WTC11 (cell line): ENCODE data around the gene SH3BP2. TPM values are rescaled to one million over a fixed set of nuclear protein-coding genes. Genes with fewer than 3 reads are reported as not detected.
A peak's percentile ranks its signal among the peaks of the same experiment; 100 is the strongest.

Experiments used
- ATAC-seq: fragments of 200-7000 bp; cut with Tn5 transposase; 2 replicates; pipeline ENCODE4 v1.10.0; 2021; ENCODE audit warnings: mild to moderate bottlenecking, moderate library complexity
- CTCF ChIA-PET: fragments of 300-600 bp; sonication (Branson Sonifier 250); formaldehyde crosslinking; loops from one replicate; lab custom pipeline; 2021; ENCODE audit warnings: antibody characterized with exemption; lab: Charles Lee
- POLR2A ChIA-PET: fragments of 350-600 bp; sonication (Branson Sonifier 250); formaldehyde crosslinking; loops from one replicate; lab custom pipeline; 2021; ENCODE audit warnings: antibody characterized with exemption; lab: Charles Lee
- DNase-seq: peaks from one replicate; pipeline ENCODE4 v3.0.0; 2021; ENCODE audit warnings: low spot score
- H3K27ac Mint-ChIP-seq: 2 replicates; pipeline ENCODE4 v1.8.0; 2021; ENCODE audit warnings: mixed read lengths
- H3K27me3 Mint-ChIP-seq: 2 replicates; pipeline ENCODE4 v1.8.0; 2021; ENCODE audit warnings: low read depth, mild to moderate bottlenecking, moderate library complexity, mixed read lengths
- H3K36me3 Mint-ChIP-seq: 2 replicates; pipeline ENCODE4 v1.8.0; 2021; ENCODE audit warnings: mixed read lengths
- H3K4me1 Mint-ChIP-seq: 2 replicates; pipeline ENCODE4 v1.8.0; 2022; ENCODE audit warnings: mixed read lengths
- H3K4me3 Mint-ChIP-seq: 2 replicates; pipeline ENCODE4 v1.8.0; 2021; ENCODE audit warnings: mild to moderate bottlenecking, moderate library complexity, mixed read lengths
- H3K9me3 Mint-ChIP-seq: 2 replicates; pipeline ENCODE4 v1.8.0; 2021; ENCODE audit warnings: mixed read lengths
- CREB1 ChIP-seq: sonication (generic); formaldehyde crosslinking; IDR thresholded peaks from 2 replicates; pipeline ENCODE4 v1.8.0; 2023; ENCODE audit warnings: mild to moderate bottlenecking, missing genetic modification reagents
- CREM ChIP-seq: sonication (generic); formaldehyde crosslinking; IDR thresholded peaks from 2 replicates; pipeline ENCODE4 v1.8.1; 2022; ENCODE audit warnings: mild to moderate bottlenecking, missing genetic modification reagents, moderate library complexity
- EMX1 ChIP-seq: fragments of 250-450 bp; sonication (Bioruptor Pico); IDR thresholded peaks from 2 replicates; pipeline ENCODE4 v1.8.0; 2021; ENCODE audit warnings: mild to moderate bottlenecking
- ESRRA ChIP-seq: sonication (generic); formaldehyde crosslinking; IDR thresholded peaks from 2 replicates; pipeline ENCODE4 v1.8.1; 2022; ENCODE audit warnings: mild to moderate bottlenecking, missing genetic modification reagents, borderline replicate concordance
- HMGA2 ChIP-seq: fragments of 250-450 bp; sonication (Bioruptor Pico); IDR thresholded peaks from 2 replicates; pipeline ENCODE4 v1.4.0; 2021; ENCODE audit warnings: mild to moderate bottlenecking, moderate library complexity
- JAZF1 ChIP-seq: fragments of 250-450 bp; sonication (Bioruptor Pico); IDR thresholded peaks from 2 replicates; pipeline ENCODE4 v1.9.0; 2021; ENCODE audit warnings: moderate library complexity, mild to moderate bottlenecking, inconsistent platforms
- MYBL2 ChIP-seq: sonication (generic); formaldehyde crosslinking; IDR thresholded peaks from 2 replicates; pipeline ENCODE4 v1.8.1; 2023; ENCODE audit warnings: mild to moderate bottlenecking, moderate library complexity, missing genetic modification reagents
- PRRX2 ChIP-seq: fragments of 250-450 bp; sonication (Bioruptor Pico); IDR thresholded peaks from 2 replicates; pipeline ENCODE4 v1.8.0; 2021; ENCODE audit warnings: mild to moderate bottlenecking
- SOX15 ChIP-seq: fragments of 250-450 bp; sonication (Bioruptor Pico); IDR thresholded peaks from 2 replicates; pipeline ENCODE4 v1.9.0; 2021; ENCODE audit warnings: mild to moderate bottlenecking
- TEAD1 ChIP-seq: sonication (generic); formaldehyde crosslinking; IDR thresholded peaks from 2 replicates; pipeline ENCODE4 v1.8.0; 2022; ENCODE audit warnings: mild to moderate bottlenecking, missing genetic modification reagents
- TEAD4 ChIP-seq: sonication (generic); formaldehyde crosslinking; IDR thresholded peaks from 2 replicates; pipeline ENCODE4 v1.8.0; 2022; ENCODE audit warnings: mild to moderate bottlenecking, missing genetic modification reagents
- TP53 ChIP-seq: sonication (generic); formaldehyde crosslinking; IDR thresholded peaks from 2 replicates; pipeline ENCODE4 v1.8.1; 2023; ENCODE audit warnings: mild to moderate bottlenecking, missing genetic modification reagents
- ZBTB21 ChIP-seq: sonication (generic); formaldehyde crosslinking; IDR thresholded peaks from 2 replicates; pipeline ENCODE4 v1.8.1; 2023; ENCODE audit warnings: mild to moderate bottlenecking, missing genetic modification reagents, borderline replicate concordance
- ZNF219 ChIP-seq: sonication (generic); formaldehyde crosslinking; IDR thresholded peaks from 2 replicates; pipeline ENCODE4 v1.8.0; 2023; ENCODE audit warnings: missing genetic modification reagents, mild to moderate bottlenecking, borderline replicate concordance
- total RNA-seq: library from RNA; stranded (reverse); gene quantifications from 3 replicates; pipeline ENCODE4 v1.2.3, GENCODE V29; 2021
- TF ChIP-seq, protein P1 (sequence below): fragments of 250-450 bp; sonication (Bioruptor Pico); IDR thresholded peaks from 2 replicates; pipeline ENCODE4 v1.8.0; 2021; ENCODE audit warnings: mild to moderate bottlenecking
- TF ChIP-seq, protein P2 (sequence below): sonication (generic); formaldehyde crosslinking; IDR thresholded peaks from 2 replicates; pipeline ENCODE4 v1.8.0; 2022; ENCODE audit warnings: mild to moderate bottlenecking, missing genetic modification reagents
- TF ChIP-seq, protein P3 (sequence below): sonication (generic); formaldehyde crosslinking; IDR thresholded peaks from 2 replicates; pipeline ENCODE4 v1.8.1; 2022; ENCODE audit warnings: low read depth, mild to moderate bottlenecking, moderate library complexity, missing genetic modification reagents, borderline replicate concordance
- TF ChIP-seq, protein P4 (sequence below): sonication (generic); formaldehyde crosslinking; conservative IDR thresholded peaks from 2 replicates; pipeline ENCODE4 v1.8.1; 2023; ENCODE audit warnings: mild to moderate bottlenecking, low read depth, missing genetic modification reagents, moderate library complexity
- TF ChIP-seq, protein P5 (sequence below): sonication (generic); formaldehyde crosslinking; IDR thresholded peaks from 2 replicates; pipeline ENCODE4 v1.8.1; 2022; ENCODE audit warnings: low read depth, missing genetic modification reagents, borderline replicate concordance
- TF ChIP-seq, protein P6 (sequence below): fragments of 250-450 bp; sonication (Bioruptor Pico); IDR thresholded peaks from 2 replicates; pipeline ENCODE4 v1.9.0; 2021; ENCODE audit warnings: mild to moderate bottlenecking

Gene SH3BP2
- total RNA-seq, 1 experiment from 2014 or later, result 49.1 TPM

DNA sequence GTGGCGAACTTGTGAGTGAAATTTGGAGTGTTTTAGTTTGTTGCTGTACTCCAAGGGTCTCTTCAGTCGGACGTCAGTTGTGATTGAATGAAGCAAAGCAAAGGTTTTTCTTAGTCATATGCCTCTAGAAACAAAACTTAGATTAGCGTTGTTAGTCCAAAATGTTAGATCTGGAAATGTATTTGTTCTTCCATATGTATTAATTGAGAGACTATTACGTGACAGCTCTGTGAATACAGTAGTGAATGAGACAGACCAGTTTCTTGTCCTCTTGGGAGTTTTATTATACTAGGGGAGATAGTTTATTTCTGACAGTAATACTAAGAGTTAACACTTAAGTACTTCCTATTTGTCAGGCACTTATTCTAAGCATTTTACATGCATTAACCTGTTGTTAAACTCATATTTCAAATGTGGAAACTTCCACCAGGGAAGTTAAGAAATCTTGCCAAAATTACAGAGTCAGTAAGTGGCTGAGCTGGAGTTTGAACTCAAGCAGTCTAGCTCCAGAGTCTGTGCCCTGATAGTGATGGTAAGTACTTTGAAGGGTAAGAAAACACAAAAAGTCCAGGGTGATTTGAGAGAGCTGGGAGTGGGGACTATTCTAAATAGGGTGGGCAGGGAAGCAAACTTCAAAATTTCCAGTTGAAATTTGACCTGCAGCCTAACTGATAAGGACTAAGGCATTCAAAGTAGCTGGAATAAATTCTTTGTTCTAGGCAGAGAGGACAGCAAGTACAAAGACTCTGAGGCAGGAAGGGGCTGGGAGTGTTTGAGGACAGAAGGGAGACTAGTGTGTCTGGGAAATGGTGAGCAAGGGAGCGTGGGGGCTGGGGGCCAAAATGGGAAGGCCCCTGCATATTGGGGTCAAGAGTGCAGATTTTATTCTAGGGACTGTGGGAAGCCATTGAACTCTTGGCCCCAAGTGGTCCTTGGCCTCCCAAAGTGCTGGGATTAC is 67.8 kb downstream of the SH3BP2 start (continued):
- TF ChIP-seq, protein P1, sequence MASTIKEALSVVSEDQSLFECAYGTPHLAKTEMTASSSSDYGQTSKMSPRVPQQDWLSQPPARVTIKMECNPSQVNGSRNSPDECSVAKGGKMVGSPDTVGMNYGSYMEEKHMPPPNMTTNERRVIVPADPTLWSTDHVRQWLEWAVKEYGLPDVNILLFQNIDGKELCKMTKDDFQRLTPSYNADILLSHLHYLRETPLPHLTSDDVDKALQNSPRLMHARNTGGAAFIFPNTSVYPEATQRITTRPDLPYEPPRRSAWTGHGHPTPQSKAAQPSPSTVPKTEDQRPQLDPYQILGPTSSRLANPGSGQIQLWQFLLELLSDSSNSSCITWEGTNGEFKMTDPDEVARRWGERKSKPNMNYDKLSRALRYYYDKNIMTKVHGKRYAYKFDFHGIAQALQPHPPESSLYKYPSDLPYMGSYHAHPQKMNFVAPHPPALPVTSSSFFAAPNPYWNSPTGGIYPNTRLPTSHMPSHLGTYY (CRISPR knock-in tag), result no peak
- TF ChIP-seq, protein P2, sequence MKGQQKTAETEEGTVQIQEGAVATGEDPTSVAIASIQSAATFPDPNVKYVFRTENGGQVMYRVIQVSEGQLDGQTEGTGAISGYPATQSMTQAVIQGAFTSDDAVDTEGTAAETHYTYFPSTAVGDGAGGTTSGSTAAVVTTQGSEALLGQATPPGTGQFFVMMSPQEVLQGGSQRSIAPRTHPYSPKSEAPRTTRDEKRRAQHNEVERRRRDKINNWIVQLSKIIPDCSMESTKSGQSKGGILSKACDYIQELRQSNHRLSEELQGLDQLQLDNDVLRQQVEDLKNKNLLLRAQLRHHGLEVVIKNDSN (CRISPR knock-in tag), result no peak
- TF ChIP-seq, protein P3, sequence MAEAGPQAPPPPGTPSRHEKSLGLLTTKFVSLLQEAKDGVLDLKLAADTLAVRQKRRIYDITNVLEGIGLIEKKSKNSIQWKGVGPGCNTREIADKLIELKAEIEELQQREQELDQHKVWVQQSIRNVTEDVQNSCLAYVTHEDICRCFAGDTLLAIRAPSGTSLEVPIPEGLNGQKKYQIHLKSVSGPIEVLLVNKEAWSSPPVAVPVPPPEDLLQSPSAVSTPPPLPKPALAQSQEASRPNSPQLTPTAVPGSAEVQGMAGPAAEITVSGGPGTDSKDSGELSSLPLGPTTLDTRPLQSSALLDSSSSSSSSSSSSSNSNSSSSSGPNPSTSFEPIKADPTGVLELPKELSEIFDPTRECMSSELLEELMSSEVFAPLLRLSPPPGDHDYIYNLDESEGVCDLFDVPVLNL, result no peak

DNA sequence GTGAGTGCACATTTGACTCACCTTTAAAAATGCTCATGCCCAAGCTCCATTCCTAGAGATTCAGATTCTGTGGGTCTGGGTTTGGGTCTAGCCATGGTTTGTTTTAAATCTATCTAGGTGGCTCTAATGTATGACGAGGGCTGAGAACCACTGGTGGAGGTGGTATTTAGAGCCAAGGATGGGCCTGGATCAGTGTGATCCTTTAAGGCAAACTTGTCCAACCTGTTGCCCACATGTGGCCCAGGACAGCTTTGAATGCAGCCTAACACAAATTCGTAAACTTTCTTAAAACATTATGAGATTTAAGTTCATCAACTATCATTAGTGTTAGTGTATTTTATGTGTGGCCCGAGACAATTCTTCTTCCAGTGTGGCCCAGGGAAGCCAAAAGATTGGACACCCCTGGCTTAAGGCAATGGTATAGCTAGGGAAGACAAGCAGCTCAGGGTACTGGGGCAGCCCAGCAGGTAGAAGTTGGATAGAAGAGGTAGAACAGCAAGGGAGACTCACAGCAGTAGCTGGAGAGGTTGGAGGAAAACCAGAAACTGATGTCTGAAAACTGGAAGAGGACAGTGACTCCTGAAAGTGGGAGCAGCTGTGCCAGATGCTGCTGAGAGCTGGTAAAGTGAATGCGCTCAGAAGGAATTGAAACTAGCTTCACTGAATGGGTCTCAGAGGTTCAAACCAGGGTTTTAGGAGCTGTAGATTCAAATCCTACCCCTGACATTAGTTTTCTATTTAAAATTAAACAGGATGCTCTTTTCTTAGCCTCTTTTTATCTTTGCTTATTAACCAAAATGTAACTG is 68.9 kb downstream of the SH3BP2 start:
- Mint-ChIP-seq H3K4me1 (peaks cover 67% of the 10 kb centered on the region), H3K27me3 (no peaks in the 10 kb centered on the region), H3K4me3 (0 out of 2 replicates have a peak overlapping the region, but pooled peaks have one; percentile 20), H3K36me3 (no peaks in the 10 kb centered on the region), H3K9me3 (no peaks in the 10 kb centered on the region), H3K27ac (peak overlapping the region; percentile 90)
- POLR2A ChIA-PET, result interaction anchor here (1.1 kb wide), 1 partner anchor 74 kb away, joined by 3 read pairs; no protein-coding TSS in a partner anchor
- DNase-seq (no peak), ATAC-seq (peak; percentile 13)
- no peak for TF ChIP-seq MYBL2 (CRISPR knock-in tag)
- TF ChIP-seq EMX1, result no peak
- TF ChIP-seq HMGA2 (CRISPR knock-in tag), result no peak
- TF ChIP-seq SOX15 (CRISPR knock-in tag), result no peak
- no peak for TF ChIP-seq CREB1 (CRISPR knock-in tag)
- TF ChIP-seq, protein P2 (CRISPR knock-in tag), result no peak
- TF ChIP-seq, protein P4, sequence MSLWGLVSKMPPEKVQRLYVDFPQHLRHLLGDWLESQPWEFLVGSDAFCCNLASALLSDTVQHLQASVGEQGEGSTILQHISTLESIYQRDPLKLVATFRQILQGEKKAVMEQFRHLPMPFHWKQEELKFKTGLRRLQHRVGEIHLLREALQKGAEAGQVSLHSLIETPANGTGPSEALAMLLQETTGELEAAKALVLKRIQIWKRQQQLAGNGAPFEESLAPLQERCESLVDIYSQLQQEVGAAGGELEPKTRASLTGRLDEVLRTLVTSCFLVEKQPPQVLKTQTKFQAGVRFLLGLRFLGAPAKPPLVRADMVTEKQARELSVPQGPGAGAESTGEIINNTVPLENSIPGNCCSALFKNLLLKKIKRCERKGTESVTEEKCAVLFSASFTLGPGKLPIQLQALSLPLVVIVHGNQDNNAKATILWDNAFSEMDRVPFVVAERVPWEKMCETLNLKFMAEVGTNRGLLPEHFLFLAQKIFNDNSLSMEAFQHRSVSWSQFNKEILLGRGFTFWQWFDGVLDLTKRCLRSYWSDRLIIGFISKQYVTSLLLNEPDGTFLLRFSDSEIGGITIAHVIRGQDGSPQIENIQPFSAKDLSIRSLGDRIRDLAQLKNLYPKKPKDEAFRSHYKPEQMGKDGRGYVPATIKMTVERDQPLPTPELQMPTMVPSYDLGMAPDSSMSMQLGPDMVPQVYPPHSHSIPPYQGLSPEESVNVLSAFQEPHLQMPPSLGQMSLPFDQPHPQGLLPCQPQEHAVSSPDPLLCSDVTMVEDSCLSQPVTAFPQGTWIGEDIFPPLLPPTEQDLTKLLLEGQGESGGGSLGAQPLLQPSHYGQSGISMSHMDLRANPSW, result no peak
- TF ChIP-seq TP53, result no peak
- TF ChIP-seq ZNF219 (CRISPR knock-in tag), result no peak
- TF ChIP-seq ESRRA (CRISPR knock-in tag), result no peak
- no peak for TF ChIP-seq CREM
- no peak for TF ChIP-seq TEAD4 (CRISPR knock-in tag)
- TF ChIP-seq, protein P5, sequence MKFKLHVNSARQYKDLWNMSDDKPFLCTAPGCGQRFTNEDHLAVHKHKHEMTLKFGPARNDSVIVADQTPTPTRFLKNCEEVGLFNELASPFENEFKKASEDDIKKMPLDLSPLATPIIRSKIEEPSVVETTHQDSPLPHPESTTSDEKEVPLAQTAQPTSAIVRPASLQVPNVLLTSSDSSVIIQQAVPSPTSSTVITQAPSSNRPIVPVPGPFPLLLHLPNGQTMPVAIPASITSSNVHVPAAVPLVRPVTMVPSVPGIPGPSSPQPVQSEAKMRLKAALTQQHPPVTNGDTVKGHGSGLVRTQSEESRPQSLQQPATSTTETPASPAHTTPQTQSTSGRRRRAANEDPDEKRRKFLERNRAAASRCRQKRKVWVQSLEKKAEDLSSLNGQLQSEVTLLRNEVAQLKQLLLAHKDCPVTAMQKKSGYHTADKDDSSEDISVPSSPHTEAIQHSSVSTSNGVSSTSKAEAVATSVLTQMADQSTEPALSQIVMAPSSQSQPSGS (CRISPR knock-in tag), result no peak
- no peak for TF ChIP-seq TEAD1 (CRISPR knock-in tag)
- TF ChIP-seq JAZF1 (CRISPR knock-in tag), result no peak
- TF ChIP-seq, protein P6, sequence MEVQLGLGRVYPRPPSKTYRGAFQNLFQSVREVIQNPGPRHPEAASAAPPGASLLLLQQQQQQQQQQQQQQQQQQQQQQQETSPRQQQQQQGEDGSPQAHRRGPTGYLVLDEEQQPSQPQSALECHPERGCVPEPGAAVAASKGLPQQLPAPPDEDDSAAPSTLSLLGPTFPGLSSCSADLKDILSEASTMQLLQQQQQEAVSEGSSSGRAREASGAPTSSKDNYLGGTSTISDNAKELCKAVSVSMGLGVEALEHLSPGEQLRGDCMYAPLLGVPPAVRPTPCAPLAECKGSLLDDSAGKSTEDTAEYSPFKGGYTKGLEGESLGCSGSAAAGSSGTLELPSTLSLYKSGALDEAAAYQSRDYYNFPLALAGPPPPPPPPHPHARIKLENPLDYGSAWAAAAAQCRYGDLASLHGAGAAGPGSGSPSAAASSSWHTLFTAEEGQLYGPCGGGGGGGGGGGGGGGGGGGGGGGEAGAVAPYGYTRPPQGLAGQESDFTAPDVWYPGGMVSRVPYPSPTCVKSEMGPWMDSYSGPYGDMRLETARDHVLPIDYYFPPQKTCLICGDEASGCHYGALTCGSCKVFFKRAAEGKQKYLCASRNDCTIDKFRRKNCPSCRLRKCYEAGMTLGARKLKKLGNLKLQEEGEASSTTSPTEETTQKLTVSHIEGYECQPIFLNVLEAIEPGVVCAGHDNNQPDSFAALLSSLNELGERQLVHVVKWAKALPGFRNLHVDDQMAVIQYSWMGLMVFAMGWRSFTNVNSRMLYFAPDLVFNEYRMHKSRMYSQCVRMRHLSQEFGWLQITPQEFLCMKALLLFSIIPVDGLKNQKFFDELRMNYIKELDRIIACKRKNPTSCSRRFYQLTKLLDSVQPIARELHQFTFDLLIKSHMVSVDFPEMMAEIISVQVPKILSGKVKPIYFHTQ, result no peak
- no peak for TF ChIP-seq PRRX2 (CRISPR knock-in tag)
- no peak for TF ChIP-seq ZBTB21 (CRISPR knock-in tag)
- CTCF ChIA-PET, result interaction anchor here (0.6 to 3.9 kb wide), 6 partner anchors 9 to 98 kb away, joined by 3 to 13 read pairs (median 4); no protein-coding TSS in a partner anchor
